GM19238 (cell line): ENCODE data around the gene ERICH6B.

ENCODE experiments used
- DNase-seq: peaks from one replicate; pipeline ENCODE4 v3.0.0; 2011; ENCODE audit warnings: low spot score; ENCODE audit not compliant: insufficient read length

The ERICH6B gene

GRCh38 chr13:45545686-45546409, 69.7 kb downstream of the ERICH6B start:
- DNase-seq: no peak

GRCh38 chr13:45544520-45544919, 71.0 kb downstream of the ERICH6B start:
- no peak for DNase-seq

- no peak for DNase-seq
These were observed 72.7 kb downstream of the ERICH6B start for GRCh38 chr13:45542878-45543277.

- no peak for DNase-seq
These were observed 73.1 kb downstream of the ERICH6B start for GRCh38 chr13:45542391-45542790.

GRCh38 chr13:45541806-45542205, 73.7 kb downstream of the ERICH6B start:
- DNase-seq: no peak

- DNase-seq: no peak
These were observed 74.7 kb downstream of the ERICH6B start for GRCh38 chr13:45540864-45541263.

- DNase-seq: no peak
These were observed 75.3 kb downstream of the ERICH6B start for GRCh38 chr13:45540195-45540594.

GRCh38 chr13:45538382-45538781, 77.2 kb downstream of the ERICH6B start:
- no peak for DNase-seq

GRCh38 chr13:45537516-45537915, 78.0 kb downstream of the ERICH6B start:
- DNase-seq: no peak

GRCh38 chr13:45536224-45536623, 79.3 kb downstream of the ERICH6B start:
- DNase-seq: no peak

GRCh38 chr13:45534604-45535003, 80.9 kb downstream of the ERICH6B start:
- DNase-seq: no peak

- DNase-seq: no peak
These were observed 85.8 kb downstream of the ERICH6B start for GRCh38 chr13:45529758-45530157.

GRCh38 chr13:45527699-45528462, 87.7 kb downstream of the ERICH6B start:
- DNase-seq: no peak

GRCh38 chr13:45522571-45522970, 93.0 kb downstream of the ERICH6B start:
- no peak for DNase-seq

GRCh38 chr13:45521297-45521696, 94.2 kb downstream of the ERICH6B start:
- DNase-seq: no peak

- DNase-seq: no peak
These were observed 96.0 kb downstream of the ERICH6B start for GRCh38 chr13:45519493-45519892.

- DNase-seq: no peak
These were observed 96.9 kb downstream of the ERICH6B start for GRCh38 chr13:45518525-45519245.

GRCh38 chr13:45516757-45517156, 98.8 kb downstream of the ERICH6B start:
- no peak for DNase-seq

GRCh38 chr13:45512098-45512496, 103.4 kb downstream of the ERICH6B start:
- DNase-seq: no peak

- DNase-seq: peak; percentile 17
These were observed 104.0 kb downstream of the ERICH6B start for GRCh38 chr13:45511310-45512097.

- no peak for DNase-seq
These were observed 104.9 kb downstream of the ERICH6B start for GRCh38 chr13:45510672-45511071.
